ENCODE data around the gene S100A9.

GRCh38 chr1:153360190-153360589 is 2.5 kb downstream of the S100A9 start:
- TF ChIP-seq GRHL2 (CRISPR knock-in tag; IDR thresholded peaks at IDR 0.05; ENCODE audit: insufficient replicate concordance, severe bottlenecking) (no peak), CTCF (IDR thresholded peaks at IDR 0.05) (no peak)
